K562 (cell line): Measurements from ENCODE around the gene EPHB6. TPM values are rescaled to one million over a fixed set of nuclear protein-coding genes. Genes with fewer than 3 reads are reported as not detected.

Experiments used
- ATAC-seq: fragments of 200-7000 bp; cut with Tn5 transposase; 3 replicates; pipeline ENCODE4 v1.9.1; 2020; ENCODE audit warnings: moderate library complexity
- BruUV-seq: library from RNA; stranded (reverse); fragments of 400-500 nt; replicated peaks from 2 replicates; lab custom pipeline; 2021; lab: Mats Ljungman, UMichigan
- CTCF ChIA-PET: fragments of 300-600 bp; formaldehyde crosslinking; extraction: SDS; loops from one replicate; lab custom pipeline; 2021; ENCODE audit warnings: low intra/inter-chr PET ratio; lab: Yijun Ruan, JAX
- POLR2A ChIA-PET: fragments of 300-600, 350-650 bp; sonication (Branson Sonifier 250); formaldehyde crosslinking; extraction: SDS; loops from one replicate; lab custom pipeline; 2021; ENCODE audit warnings: antibody characterized with exemption, inconsistent platforms; lab: Yijun Ruan, JAX
- DNase-seq, 4 experiments: peaks; one replicate each; pipeline versions ENCODE4 v3.0.0 to v3.0.0-alpha.2; 2011 to 2018; ENCODE audit warnings: low spot score in 3 of 4, mixed read lengths in 3 of 4; ENCODE audit errors: extremely low read depth in 1 of 4
- FAIRE-seq: peaks from 2 replicates; lab custom pipeline; 2011; peaks lifted over from hg19 to GRCh38; lab: Jason Lieb, UNC
- H2AFZ ChIP-seq: 2 replicates; pipeline ENCODE4 v1.6.0; 2011; ENCODE audit warnings: low read depth, low read length, control low read depth, inconsistent platforms
- H3K27ac ChIP-seq: fragments of 200-600 bp; 3 replicates; pipeline ENCODE4 v1.8.0; 2011; ENCODE audit warnings: low read depth, mild to moderate bottlenecking, control low read depth, inconsistent platforms, low read length, moderate library complexity, mixed read lengths; ENCODE audit errors: extremely low read depth
- H3K27me3 ChIP-seq, 2 experiments: fragments of 300-600 bp in 1 of 2; 2 replicates in 1 of 2; 3 replicates in 1 of 2; pipeline versions ENCODE4 v1.6.0 to v1.8.0; 2011; ENCODE audit warnings: inconsistent platforms in 2 of 2, low read length in 2 of 2, mild to moderate bottlenecking in 1 of 2, mixed read lengths in 1 of 2, moderate library complexity in 1 of 2; ENCODE audit not compliant: control insufficient read depth in 2 of 2, insufficient read depth in 2 of 2
- H3K36me3 ChIP-seq: fragments of 300-600 bp; 3 replicates; pipeline ENCODE4 v1.8.0; 2011; ENCODE audit warnings: mild to moderate bottlenecking, low read length, inconsistent platforms; ENCODE audit not compliant: control insufficient read depth, insufficient read depth
- H3K4me1 ChIP-seq, 2 experiments: fragments of 200-600 bp in 1 of 2; replicated peaks in 1 of 2; 2 replicates in 1 of 2; 3 replicates in 1 of 2; pipeline versions ENCODE4 v1.5.1 to v1.8.0; 2011; ENCODE audit warnings: inconsistent platforms in 2 of 2, low read length in 2 of 2, mild to moderate bottlenecking in 1 of 2, mixed read lengths in 1 of 2, moderate library complexity in 1 of 2; ENCODE audit not compliant: control insufficient read depth in 2 of 2, insufficient read depth in 2 of 2
- H3K4me2 ChIP-seq: 2 replicates; pipeline ENCODE4 v1.6.1; 2011; ENCODE audit warnings: low read length, control low read depth, inconsistent platforms, mixed read lengths; ENCODE audit not compliant: insufficient read depth
- H3K4me3 ChIP-seq: fragments of 200-600 bp; sonication (generic), shearing (Covaris generic); 2 replicates; pipeline ENCODE4 v1.5.1; 2016; ENCODE audit warnings: control low read depth, inconsistent platforms
- H3K79me2 ChIP-seq: fragments of 200-600 bp; 3 replicates; pipeline ENCODE4 v1.8.0; 2011; ENCODE audit warnings: low read length, inconsistent platforms; ENCODE audit not compliant: control insufficient read depth, insufficient read depth
- H3K9ac ChIP-seq, 2 experiments: 2 replicates each; pipeline versions ENCODE4 v1.6.0 to v1.6.1; 2011; ENCODE audit warnings: low read depth in 2 of 2, low read length in 2 of 2, control low read depth in 1 of 2, inconsistent platforms in 1 of 2, mild to moderate bottlenecking in 1 of 2, mixed read lengths in 1 of 2; ENCODE audit not compliant: insufficient read depth in 1 of 2
- H3K9me1 ChIP-seq: one replicate; pipeline ENCODE4 v1.6.0; 2011; ENCODE audit warnings: inconsistent platforms, mild to moderate bottlenecking, low read length, moderate library complexity; ENCODE audit not compliant: control insufficient read depth, insufficient read depth
- H3K9me3 ChIP-seq: replicated peaks from 2 replicates; pipeline ENCODE4 v1.5.1; 2011; ENCODE audit warnings: low read depth, low read length, inconsistent platforms; ENCODE audit not compliant: control insufficient read depth, insufficient read depth
- H4K20me1 ChIP-seq: replicated peaks from 2 replicates; pipeline ENCODE4 v1.6.1; 2011; ENCODE audit warnings: low read length, inconsistent platforms, mixed read lengths; ENCODE audit not compliant: control insufficient read depth, insufficient read depth
- EWSR1 ChIP-seq: fragments of 450-650 bp; IDR thresholded peaks from 2 replicates; pipeline ENCODE4 v1.6.1; 2018; ENCODE audit warnings: borderline replicate concordance, mild to moderate bottlenecking, low read depth, moderate library complexity; ENCODE audit not compliant: partially characterized antibody
- FOS ChIP-seq: IDR thresholded peaks from 3 replicates; pipeline ENCODE4 v1.6.1; 2011; ENCODE audit not compliant: insufficient read length; ENCODE audit errors: extremely low read depth
- GATA2 ChIP-seq: sonication (generic); formaldehyde crosslinking; IDR thresholded peaks from 2 replicates; pipeline ENCODE4 v1.4.0; 2020; ENCODE audit warnings: mild to moderate bottlenecking, missing genetic modification reagents
- GATAD2A ChIP-seq: fragments of 450-650 bp; IDR thresholded peaks from 2 replicates; pipeline ENCODE4 v1.6.1; 2017
- HDAC8 ChIP-seq: fragments of 450-650 bp; IDR thresholded peaks from 2 replicates; pipeline ENCODE4 v1.6.1; 2016; ENCODE audit warnings: mild to moderate bottlenecking, missing genetic modification characterization, moderate library complexity, missing compliant biosample characterization
- HOXB6 ChIP-seq: fragments of 250-450 bp; sonication (Bioruptor Pico); IDR thresholded peaks from 2 replicates; pipeline ENCODE4 v1.5.1; 2022; ENCODE audit warnings: mild to moderate bottlenecking, borderline replicate concordance
- PHTF2 ChIP-seq: fragments of 250-450 bp; sonication (Bioruptor Pico); IDR thresholded peaks from 2 replicates; pipeline ENCODE4 v1.5.0; 2021; ENCODE audit warnings: mild to moderate bottlenecking
- RAD21 ChIP-seq, 2 experiments: fragments of 250-450 bp in 1 of 2; fragments of 450-650 bp in 1 of 2; sonication (Bioruptor Pico) in 1 of 2; formaldehyde crosslinking in 1 of 2; IDR thresholded peaks in 1 of 2; conservative IDR thresholded peaks in 1 of 2; 2 replicates each; pipeline versions ENCODE4 v1.4.0 to v1.8.0; 2020 to 2022; ENCODE audit warnings: mild to moderate bottlenecking in 2 of 2, moderate library complexity in 1 of 2
- SAFB2 ChIP-seq: fragments of 200-400 bp; formaldehyde crosslinking; IDR thresholded peaks from 2 replicates; pipeline ENCODE4 v1.6.1; 2018; ENCODE audit warnings: borderline replicate concordance, low read length, low read depth, moderate library complexity; ENCODE audit not compliant: severe bottlenecking
- SMC3 ChIP-seq: conservative IDR thresholded peaks from 2 replicates; pipeline ENCODE4 v1.6.1; 2011; ENCODE audit warnings: low read depth, low read length, improper control_type of control experiment; ENCODE audit not compliant: insufficient read depth
- TCF7L2 ChIP-seq: fragments of 150-350 bp; IDR thresholded peaks from 2 replicates; pipeline ENCODE4 v1.6.1; 2016; ENCODE audit warnings: low read depth, mild to moderate bottlenecking, low read length, moderate library complexity
- ZBTB2 ChIP-seq: fragments of 450-650 bp; IDR thresholded peaks from 2 replicates; pipeline ENCODE4 v1.6.1; 2016; ENCODE audit warnings: antibody characterized with exemption
- ZNF143 ChIP-seq: sonication (generic); formaldehyde crosslinking; IDR thresholded peaks from 2 replicates; pipeline ENCODE4 v1.9.0; 2022; ENCODE audit warnings: mild to moderate bottlenecking, missing genetic modification reagents
- WGBS: fragments of 100-300 bp; shearing (Covaris generic); methylation state at CpG from one replicate; pipeline ENCODE4 v1.1.6; 2016; ENCODE audit warnings: low coverage, mixed read lengths; ENCODE audit not compliant: insufficient coverage; ENCODE audit errors: missing lambda C conversion rate; 5-methylcytosine and 5-hydroxymethylcytosine counted together
- in situ Hi-C: fragments of 300-500 bp; cut with MboI; formaldehyde crosslinking; loops from 4 replicates; pipeline ENCODE4 v1.15.0; 2018; ENCODE audit warnings: inconsistent platforms, mixed read lengths
- intact Hi-C: fragments of 100-400 bp; cut with micrococcal nuclease; formaldehyde crosslinking; loops from 2 replicates; pipeline ENCODE4 v1.14.2; 2022
- polyA plus RNA-seq, 8 experiments: library from polyadenylated mRNA; depleted of rRNA in 4 of 8; stranded (reverse) in 5 of 8; unstranded in 3 of 8; fragments of >200 nt; fragmentation: Nextera tagmentation in 2 of 8; fragmentation: Illumina TruSeq in 1 of 8; extraction: Ambion mirVana in 2 of 8; extraction: Trizol in 1 of 8; gene quantifications; 2 replicates each; pipeline versions ENCODE4 v1.2.1 to v1.2.3, GENCODE V29; 2011 to 2014; ENCODE audit warnings: inconsistent platforms in 1 of 8, missing spikeins in 1 of 8
- total RNA-seq, 7 experiments: library from RNA; depleted of rRNA in 6 of 7; stranded (reverse); fragments of >200 nt in 6 of 7; fragmentation: Illumina TruSeq in 2 of 7; extraction: Trizol in 2 of 7; gene quantifications; 2 replicates each; pipeline versions ENCODE4 v1.2.1 to v1.2.3, GENCODE V29; 2011 to 2021; ENCODE audit warnings: low replicate concordance in 1 of 7
- TF ChIP-seq, protein P1 (sequence below): sonication (generic); formaldehyde crosslinking; IDR thresholded peaks from 2 replicates; pipeline ENCODE4 v1.8.1; 2023; ENCODE audit warnings: mild to moderate bottlenecking, missing genetic modification reagents

EPHB6 gene
- total and polyA plus RNA-seq, 9 of the 15 experiments (the other 6 are each of a cell fraction or from before 2014, with no cell fraction given), result 1.4 to 123 (median 7.6) TPM

DNA sequence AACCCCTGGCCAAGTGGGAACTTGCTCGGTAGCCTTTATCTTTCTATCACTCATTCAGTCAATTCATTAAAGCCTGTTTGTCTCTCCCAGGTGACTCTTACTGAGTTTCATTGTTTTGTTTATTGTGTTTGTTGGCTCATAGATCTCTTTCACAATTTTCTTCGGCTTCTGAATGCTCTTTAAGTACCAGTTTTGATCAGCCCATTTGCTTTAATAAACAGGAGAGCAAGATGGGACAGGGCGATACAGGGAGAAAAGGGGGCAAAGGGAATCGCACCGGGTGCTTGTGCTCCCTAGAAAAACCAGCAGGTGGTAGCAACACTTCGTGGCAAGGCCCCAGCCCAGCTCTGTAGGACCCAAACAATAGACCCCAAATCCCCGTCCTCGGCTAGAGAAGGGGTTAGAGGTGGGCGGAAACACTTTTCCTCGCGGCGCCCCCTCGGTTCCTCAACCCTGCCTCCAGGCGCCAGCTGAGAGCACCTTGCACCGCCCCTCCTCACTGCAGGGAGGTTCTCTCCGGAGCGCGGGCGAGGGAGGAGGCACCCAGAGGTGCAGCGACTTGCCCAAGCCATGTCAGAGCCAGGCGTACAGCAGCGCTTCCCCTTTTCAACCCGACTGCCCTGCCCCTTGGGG is 1.0 kb upstream of the EPHB6 start:
- POLR2A ChIA-PET, result interaction anchor here (1.1 kb wide), 1 partner anchor 19 kb away, joined by 3 read pairs; no protein-coding TSS in a partner anchor
- DNase-seq (peak; percentile 74 to 88 (median 80)), FAIRE-seq (peak; percentile 83), ATAC-seq (peak; percentile 82)
- intact Hi-C loops (loop anchor here (1.0 to 2.0 kb wide), 4 partner anchors 12 to 361 kb away; no protein-coding TSS in a partner anchor), in situ Hi-C loops (no loop called here)
- Histone ChIP-seq H3K4me1 (peaks cover 7 to 16% of the 10 kb centered on the region in 2 experiments; a peak in 3 of 5 replicates), H3K79me2 (no peaks in the 10 kb centered on the region), H3K4me2 (peak overlapping the region; percentile 79), H4K20me1 (no peaks in the 10 kb centered on the region; the same call in 1 of the 2 replicates), H3K9me1 (no peaks in the 10 kb centered on the region), H3K36me3 (no peaks in the 10 kb centered on the region), H2AFZ (peak overlapping the region; percentile 83), H3K4me3 (peak overlapping the region; percentile 70), H3K9ac (peak overlapping the region; percentile 48 to 87), H3K27me3 (peaks cover 4 to 26% of the 10 kb centered on the region in 2 experiments; a peak in 3 of 5 replicates), H3K27ac (no peak overlapping the region; the same call in 2 of the 3 replicates), H3K9me3 (no peaks in the 10 kb centered on the region)
- CTCF ChIA-PET, result interaction anchor here (0.6 to 4.6 kb wide), 5 partner anchors 12 to 361 kb away, joined by 3 to 52 read pairs (median 15); no protein-coding TSS in a partner anchor
- no TSS peak for BruUV-seq
- WGBS, result under 1% methylated on average over 23 of the region's 23 CpGs
- TF ChIP-seq GATAD2A (no peak), ZBTB2 (no peak), HDAC8 (tag) (no peak), HOXB6 (CRISPR knock-in tag) (no peak), EWSR1 (no peak), FOS (no peak), ZNF143 (CRISPR knock-in tag) (0 out of 2 replicates have a peak, but pooled peaks have one; percentile 48), GATA2 (CRISPR knock-in tag) (no peak; the same call in 1 of the 2 replicates), SAFB2 (no peak), PHTF2 (CRISPR knock-in tag) (no peak), TCF7L2 (no peak), SMC3 (peak; percentile 77), RAD21 (CRISPR knock-in tag; conservative IDR thresholded peaks at IDR 0.05 in 1 of 2, IDR thresholded peaks at IDR 0.05 in 1 of 2) (peak; percentile 89 to 94)
- TF ChIP-seq, protein P1, sequence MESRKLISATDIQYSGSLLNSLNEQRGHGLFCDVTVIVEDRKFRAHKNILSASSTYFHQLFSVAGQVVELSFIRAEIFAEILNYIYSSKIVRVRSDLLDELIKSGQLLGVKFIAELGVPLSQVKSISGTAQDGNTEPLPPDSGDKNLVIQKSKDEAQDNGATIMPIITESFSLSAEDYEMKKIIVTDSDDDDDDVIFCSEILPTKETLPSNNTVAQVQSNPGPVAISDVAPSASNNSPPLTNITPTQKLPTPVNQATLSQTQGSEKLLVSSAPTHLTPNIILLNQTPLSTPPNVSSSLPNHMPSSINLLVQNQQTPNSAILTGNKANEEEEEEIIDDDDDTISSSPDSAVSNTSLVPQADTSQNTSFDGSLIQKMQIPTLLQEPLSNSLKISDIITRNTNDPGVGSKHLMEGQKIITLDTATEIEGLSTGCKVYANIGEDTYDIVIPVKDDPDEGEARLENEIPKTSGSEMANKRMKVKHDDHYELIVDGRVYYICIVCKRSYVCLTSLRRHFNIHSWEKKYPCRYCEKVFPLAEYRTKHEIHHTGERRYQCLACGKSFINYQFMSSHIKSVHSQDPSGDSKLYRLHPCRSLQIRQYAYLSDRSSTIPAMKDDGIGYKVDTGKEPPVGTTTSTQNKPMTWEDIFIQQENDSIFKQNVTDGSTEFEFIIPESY, result no peak
